Transverse colon (tissue), 3 donors: ENCODE data around the gene EYA2.

Source experiments
- POLR2A ChIP-seq: fragments of 450-650 bp; IDR thresholded peaks from one replicate; pipeline ENCODE4 v1.6.1; 2016; ENCODE audit warnings: antibody characterized with exemption, mild to moderate bottlenecking, moderate library complexity
- TF ChIP-seq, protein P1 (sequence below), 5 experiments: fragments of 200-600 bp in 3 of 5; fragments of 450-650 bp in 2 of 5; sonication (generic) in 3 of 5; IDR thresholded peaks; 1 replicate in 2 of 5; 2 replicates in 3 of 5; pipeline ENCODE4 v1.5.1; 2016 to 2017; ENCODE audit warnings: antibody characterized with exemption in 5 of 5, inconsistent platforms in 3 of 5, mild to moderate bottlenecking in 2 of 5, moderate library complexity in 1 of 5

- TF ChIP-seq, protein P1, sequence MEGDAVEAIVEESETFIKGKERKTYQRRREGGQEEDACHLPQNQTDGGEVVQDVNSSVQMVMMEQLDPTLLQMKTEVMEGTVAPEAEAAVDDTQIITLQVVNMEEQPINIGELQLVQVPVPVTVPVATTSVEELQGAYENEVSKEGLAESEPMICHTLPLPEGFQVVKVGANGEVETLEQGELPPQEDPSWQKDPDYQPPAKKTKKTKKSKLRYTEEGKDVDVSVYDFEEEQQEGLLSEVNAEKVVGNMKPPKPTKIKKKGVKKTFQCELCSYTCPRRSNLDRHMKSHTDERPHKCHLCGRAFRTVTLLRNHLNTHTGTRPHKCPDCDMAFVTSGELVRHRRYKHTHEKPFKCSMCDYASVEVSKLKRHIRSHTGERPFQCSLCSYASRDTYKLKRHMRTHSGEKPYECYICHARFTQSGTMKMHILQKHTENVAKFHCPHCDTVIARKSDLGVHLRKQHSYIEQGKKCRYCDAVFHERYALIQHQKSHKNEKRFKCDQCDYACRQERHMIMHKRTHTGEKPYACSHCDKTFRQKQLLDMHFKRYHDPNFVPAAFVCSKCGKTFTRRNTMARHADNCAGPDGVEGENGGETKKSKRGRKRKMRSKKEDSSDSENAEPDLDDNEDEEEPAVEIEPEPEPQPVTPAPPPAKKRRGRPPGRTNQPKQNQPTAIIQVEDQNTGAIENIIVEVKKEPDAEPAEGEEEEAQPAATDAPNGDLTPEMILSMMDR (IDR thresholded peaks at IDR 0.05), result no peak
- no peak for TF ChIP-seq POLR2A
Measured at GRCh38 chr20:47102629-47103028, 208.0 kb downstream of the EYA2 start.
